HG03139 (cell line): ENCODE measurements around the gene PHKG2.

Experiments
- ATAC-seq: cut with Tn5 transposase; IDR thresholded peaks from one replicate; pipeline ENCODE4 v1.9.1; 2021; ENCODE audit not compliant: unreplicated experiment

The PHKG2 gene

GRCh38 chr16:30755955-30756780 lies 7.9 kb downstream of the PHKG2 start:
- no peak for ATAC-seq

GRCh38 chr16:30756781-30757100 lies 8.5 kb downstream of the PHKG2 start:
- ATAC-seq = no peak

GRCh38 chr16:30757316-30757715 lies 9.1 kb downstream of the PHKG2 start:
- ATAC-seq = no peak

- no peak for ATAC-seq
Measured at GRCh38 chr16:30758988-30759491, 10.8 kb downstream of the PHKG2 start.

DNA sequence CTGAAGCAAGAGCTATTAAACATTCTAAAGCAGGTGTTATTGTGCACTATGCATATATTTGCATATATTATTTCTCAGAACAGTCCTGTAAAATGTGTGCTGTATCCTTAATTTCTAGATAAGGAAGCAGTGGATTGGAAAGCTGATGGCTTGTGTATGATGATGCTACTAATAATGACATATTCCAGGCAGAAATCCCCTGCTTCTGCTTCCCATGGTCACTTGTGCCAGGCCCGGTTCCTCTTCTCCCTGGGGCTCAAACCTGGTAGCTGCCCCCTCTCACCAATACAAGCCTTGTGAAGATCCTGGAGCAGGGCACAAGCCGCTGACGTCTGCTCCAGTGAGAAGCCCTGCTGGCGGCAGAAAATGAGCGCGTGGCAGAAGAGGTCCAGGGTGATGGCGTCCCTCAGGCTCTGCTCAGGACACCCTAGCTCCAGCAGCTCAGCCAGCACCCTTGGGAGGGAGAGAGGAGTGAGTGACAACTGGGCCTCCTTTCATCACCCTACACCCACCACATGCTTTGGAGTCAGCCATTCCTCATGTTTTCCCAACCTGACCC lies 11.9 kb downstream of the PHKG2 start:
- ATAC-seq = no peak

DNA sequence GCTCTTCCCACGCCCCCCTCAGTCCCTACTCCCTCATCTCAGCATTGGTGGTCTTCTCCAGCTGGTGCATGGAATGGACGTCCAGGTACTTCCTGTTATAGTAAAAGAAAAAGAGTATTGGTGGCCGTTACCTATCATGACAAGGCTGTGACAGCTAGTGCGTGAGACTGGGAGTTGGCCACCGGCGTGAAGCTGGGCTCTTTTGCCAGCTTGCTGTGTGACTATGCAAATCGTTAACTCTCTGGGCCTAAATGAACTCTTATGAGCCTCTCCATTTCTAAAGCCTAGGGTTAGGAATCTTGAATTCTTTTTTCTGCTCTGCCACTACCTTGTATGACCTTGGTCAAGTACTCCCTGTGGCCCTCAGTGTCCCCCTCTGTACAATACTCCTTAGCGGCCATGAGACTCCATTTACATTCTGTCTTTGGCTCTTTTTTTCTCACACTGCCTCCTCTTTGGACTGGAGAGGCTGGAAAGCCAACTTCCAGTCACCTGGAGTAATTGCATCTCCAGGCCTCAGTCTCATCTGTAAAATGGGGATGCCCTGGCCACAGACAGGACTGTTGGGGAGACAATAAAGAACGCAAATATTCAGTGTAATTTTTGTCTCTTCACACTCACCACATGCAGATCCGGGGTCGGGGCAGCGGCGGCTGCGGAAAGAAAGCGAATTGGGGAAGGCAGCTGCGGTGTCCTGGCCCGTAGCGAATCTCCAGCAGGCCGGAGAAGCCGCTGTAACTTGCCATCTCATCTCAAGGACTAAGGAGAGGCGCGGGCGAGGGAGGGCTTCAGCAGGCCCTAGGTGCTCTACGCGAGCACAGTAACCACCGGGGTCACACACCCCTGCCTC lies 12.6 kb downstream of the PHKG2 start:
- no peak for ATAC-seq

GRCh38 chr16:30761427-30761927 lies 13.3 kb downstream of the PHKG2 start:
- ATAC-seq = peak; percentile 17

DNA sequence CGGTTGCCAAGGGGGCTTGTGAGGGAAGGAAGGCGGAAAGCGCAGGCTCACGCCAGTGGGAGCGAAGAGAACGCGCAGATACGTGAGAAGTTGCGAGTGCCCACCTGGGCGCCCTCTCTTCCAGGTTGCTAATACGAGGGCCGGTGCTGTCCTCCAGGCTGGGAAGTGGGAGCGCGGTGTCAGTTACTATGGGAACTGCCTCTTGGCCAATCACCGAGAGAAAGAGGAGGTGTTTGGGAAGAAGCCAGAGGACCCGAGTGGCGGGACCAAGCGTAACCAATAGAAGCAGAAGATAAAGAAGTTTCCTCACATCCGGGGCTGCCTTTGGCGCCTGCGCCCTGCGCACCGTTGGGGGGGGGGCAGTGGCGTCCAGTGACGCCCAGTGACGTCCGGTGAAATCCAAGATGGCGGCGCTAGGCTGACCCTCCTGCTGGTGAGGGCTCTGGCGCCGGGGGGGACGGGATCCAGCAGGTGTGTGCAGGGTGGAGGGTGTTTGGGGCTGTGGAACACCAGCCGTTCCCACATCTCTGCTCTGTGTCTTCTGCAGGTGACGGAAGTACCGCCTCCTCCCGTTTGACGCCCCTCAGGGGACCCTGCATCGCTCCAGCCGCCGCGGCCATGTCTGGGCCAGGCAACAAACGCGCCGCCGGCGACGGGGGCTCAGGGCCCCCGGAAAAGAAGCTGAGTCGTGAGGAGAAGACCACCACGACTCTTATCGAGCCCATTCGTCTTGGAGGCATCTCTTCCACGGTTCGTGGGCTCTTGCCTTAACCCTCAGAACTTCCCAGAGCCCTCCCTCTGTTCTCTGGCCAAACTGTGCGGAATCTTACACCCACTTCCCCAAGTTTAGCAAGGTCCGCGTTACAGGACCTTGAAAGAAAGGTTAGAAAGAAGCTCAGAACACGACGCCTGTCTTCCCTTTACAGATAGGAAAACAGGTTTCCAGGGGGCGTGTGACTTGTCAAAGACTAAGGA lies 14.0 kb downstream of the PHKG2 start, which contains the start of the genes CFAP119 and RNF40:
TSS of gene CFAP119 (minus strand) at position 135 of the 975 bp plus-strand sequence. CDS start 314 bp downstream, outside the sequence.
TSS of gene RNF40 (plus strand) at position 395 of the 975 bp plus-strand sequence. CDS start at position 619, 224 bp downstream.
- ATAC-seq = peak; percentile 83

- ATAC-seq = no peak
Measured at GRCh38 chr16:30762991-30763725, 14.9 kb downstream of the PHKG2 start.

GRCh38 chr16:30764086-30764485 lies 15.9 kb downstream of the PHKG2 start:
- no peak for ATAC-seq

GRCh38 chr16:30764816-30765465 lies 16.7 kb downstream of the PHKG2 start:
- no peak for ATAC-seq

- ATAC-seq = no peak
Measured at GRCh38 chr16:30766206-30766932, 18.1 kb downstream of the PHKG2 start.

- no peak for ATAC-seq
Measured at GRCh38 chr16:30766933-30767284, 18.7 kb downstream of the PHKG2 start.

GRCh38 chr16:30767767-30768465 lies 19.7 kb downstream of the PHKG2 start:
- ATAC-seq = no peak

GRCh38 chr16:30768583-30769181 lies 20.5 kb downstream of the PHKG2 start:
- no peak for ATAC-seq

DNA sequence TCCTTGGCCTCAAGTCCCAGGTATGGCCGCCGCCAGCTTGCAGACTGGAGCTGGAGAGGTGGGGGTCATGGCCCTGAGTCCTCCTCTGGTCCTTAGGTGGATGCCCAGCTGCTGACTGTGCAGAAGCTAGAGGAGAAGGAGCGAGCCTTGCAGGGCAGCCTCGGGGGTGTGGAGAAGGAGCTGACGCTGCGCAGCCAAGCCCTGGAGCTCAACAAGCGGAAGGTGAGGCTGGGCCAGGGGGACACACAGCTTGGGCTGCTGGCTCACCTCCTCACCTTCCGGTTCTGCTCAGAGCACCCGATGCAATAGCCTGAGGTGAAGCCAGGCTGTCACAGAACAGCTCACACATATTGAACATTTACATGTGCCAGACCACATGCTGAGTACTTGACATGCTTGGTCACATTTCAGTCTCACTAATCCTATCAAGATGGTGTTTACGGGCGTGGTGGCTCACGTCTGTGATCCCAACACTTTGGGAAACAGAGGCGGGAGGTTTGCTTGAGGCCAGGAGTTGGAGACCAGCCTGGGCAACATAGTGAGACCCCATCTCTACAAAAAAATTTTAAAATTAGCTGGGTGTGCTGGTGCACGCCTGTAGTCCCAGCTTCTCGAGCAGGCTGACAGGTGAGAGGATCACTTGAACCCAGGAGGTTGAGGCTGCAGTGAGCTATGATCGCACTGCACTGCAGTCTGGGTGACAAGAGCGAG lies 21.3 kb downstream of the PHKG2 start:
- no peak for ATAC-seq

GRCh38 chr16:30771726-30772125 lies 23.5 kb downstream of the PHKG2 start:
- no peak for ATAC-seq
